GM19372 (cell line): ENCODE results near the gene GIPR.
"Not testable (repeated sequence)": the region's sequence is repeated elsewhere in the genome, so short reads cannot be mapped to it uniquely, and the experiment has no call there.

ENCODE experiments used
- ATAC-seq: cut with Tn5 transposase; IDR thresholded peaks from one replicate; pipeline ENCODE4 v1.9.1; 2021; ENCODE audit warnings: mild to moderate bottlenecking, low read depth, moderate library complexity; ENCODE audit not compliant: unreplicated experiment

Gene GIPR

GRCh38 chr19:45687599-45687998 lies 19.6 kb downstream of the GIPR start:
- no peak for ATAC-seq

GRCh38 chr19:45691516-45692186 lies 23.6 kb downstream of the GIPR start, which contains the start of gene SNRPD2:
TSS of gene SNRPD2 (minus strand) at chr19:45691953. CDS start at chr19:45691888, 65 bp downstream.
- ATAC-seq = peak; percentile 47

- ATAC-seq = peak; percentile 85
Measured at GRCh38 chr19:45692187-45693105, 24.4 kb downstream of the GIPR start, which contains the start of gene QPCTL. TSS of gene QPCTL (plus strand) at chr19:45692666. CDS start at chr19:45692704, 38 bp downstream.

- ATAC-seq = no peak
Measured at GRCh38 chr19:45693106-45693788, 25.2 kb downstream of the GIPR start.

- ATAC-seq = no peak
Measured at GRCh38 chr19:45701676-45702075, 33.7 kb downstream of the GIPR start.

GRCh38 chr19:45705115-45705514 lies 37.1 kb downstream of the GIPR start:
- ATAC-seq = no peak

GRCh38 chr19:45705710-45706415 lies 37.8 kb downstream of the GIPR start:
- ATAC-seq = no peak

- no peak for ATAC-seq
Measured at GRCh38 chr19:45710356-45711130, 42.5 kb downstream of the GIPR start.

GRCh38 chr19:45711851-45712698 lies 44.1 kb downstream of the GIPR start:
- ATAC-seq = no peak

- ATAC-seq = no peak
Measured at GRCh38 chr19:45712699-45713067, 44.7 kb downstream of the GIPR start.

- ATAC-seq = no peak
Measured at GRCh38 chr19:45713141-45713540, 45.1 kb downstream of the GIPR start.

GRCh38 chr19:45715139-45715538 lies 47.1 kb downstream of the GIPR start:
- ATAC-seq = no peak

- no peak for ATAC-seq
Measured at GRCh38 chr19:45716359-45717130, 48.5 kb downstream of the GIPR start.

GRCh38 chr19:45717131-45717982 lies 49.3 kb downstream of the GIPR start:
- peak; percentile 95 for ATAC-seq

- no peak for ATAC-seq
Measured at GRCh38 chr19:45717983-45718650, 50.1 kb downstream of the GIPR start.

- not testable (repeated sequence) for ATAC-seq
Measured at GRCh38 chr19:45720065-45720464, 52.0 kb downstream of the GIPR start.
